ENCODE results near the gene MAGI2. TPM values are rescaled to one million over a fixed set of nuclear protein-coding genes. Genes with fewer than 3 reads are reported as not detected.

MAGI2 gene
- total RNA-seq, 6 experiments from 2014 or later = 1.2 to 4.0 (median 2.4) TPM

DNA sequence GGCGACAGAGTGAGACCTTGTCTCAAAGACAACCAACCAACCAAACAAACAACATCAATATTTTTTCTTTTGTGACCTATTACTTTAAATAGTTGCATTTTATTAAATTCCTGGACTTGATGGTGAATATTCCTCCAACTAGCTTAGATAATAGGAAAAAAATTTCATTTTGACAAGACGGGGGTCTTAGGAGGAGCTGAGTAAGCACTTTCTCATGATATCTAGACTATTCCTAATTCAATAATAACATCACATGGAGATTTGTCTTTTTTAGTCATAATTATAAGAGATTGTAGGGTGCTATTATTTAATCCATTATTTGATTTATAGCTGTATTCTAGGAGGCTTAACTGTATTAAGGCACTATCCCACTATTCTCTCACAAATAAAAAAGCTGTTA lies 952.4 kb downstream of the MAGI2 start:
- no peaks in the 10 kb centered on the region for H3K4me1 ChIP-seq
- no peak for TF ChIP-seq POLR2A (IDR thresholded peaks at IDR 0.05)
- TF ChIP-seq, protein P1, sequence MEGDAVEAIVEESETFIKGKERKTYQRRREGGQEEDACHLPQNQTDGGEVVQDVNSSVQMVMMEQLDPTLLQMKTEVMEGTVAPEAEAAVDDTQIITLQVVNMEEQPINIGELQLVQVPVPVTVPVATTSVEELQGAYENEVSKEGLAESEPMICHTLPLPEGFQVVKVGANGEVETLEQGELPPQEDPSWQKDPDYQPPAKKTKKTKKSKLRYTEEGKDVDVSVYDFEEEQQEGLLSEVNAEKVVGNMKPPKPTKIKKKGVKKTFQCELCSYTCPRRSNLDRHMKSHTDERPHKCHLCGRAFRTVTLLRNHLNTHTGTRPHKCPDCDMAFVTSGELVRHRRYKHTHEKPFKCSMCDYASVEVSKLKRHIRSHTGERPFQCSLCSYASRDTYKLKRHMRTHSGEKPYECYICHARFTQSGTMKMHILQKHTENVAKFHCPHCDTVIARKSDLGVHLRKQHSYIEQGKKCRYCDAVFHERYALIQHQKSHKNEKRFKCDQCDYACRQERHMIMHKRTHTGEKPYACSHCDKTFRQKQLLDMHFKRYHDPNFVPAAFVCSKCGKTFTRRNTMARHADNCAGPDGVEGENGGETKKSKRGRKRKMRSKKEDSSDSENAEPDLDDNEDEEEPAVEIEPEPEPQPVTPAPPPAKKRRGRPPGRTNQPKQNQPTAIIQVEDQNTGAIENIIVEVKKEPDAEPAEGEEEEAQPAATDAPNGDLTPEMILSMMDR (IDR thresholded peaks at IDR 0.05) = no peak
- no peaks in the 10 kb centered on the region for H3K9me3 ChIP-seq
- H3K4me3 ChIP-seq = no peak overlapping the region
- WGBS (ENCODE audit: insufficient coverage, low coverage, low lambda C conversion rate, missing lambda C conversion rate) = 69% methylated on average over 2 of the region's 2 CpGs
- DNase-seq (no peak), ATAC-seq (no peak)
- H3K36me3 ChIP-seq = no peaks in the 10 kb centered on the region
- H3K27me3 ChIP-seq = no peaks in the 10 kb centered on the region
- intact Hi-C loops (cut with DNase I) = no loop called here
- no peak overlapping the region for H3K27ac ChIP-seq

DNA sequence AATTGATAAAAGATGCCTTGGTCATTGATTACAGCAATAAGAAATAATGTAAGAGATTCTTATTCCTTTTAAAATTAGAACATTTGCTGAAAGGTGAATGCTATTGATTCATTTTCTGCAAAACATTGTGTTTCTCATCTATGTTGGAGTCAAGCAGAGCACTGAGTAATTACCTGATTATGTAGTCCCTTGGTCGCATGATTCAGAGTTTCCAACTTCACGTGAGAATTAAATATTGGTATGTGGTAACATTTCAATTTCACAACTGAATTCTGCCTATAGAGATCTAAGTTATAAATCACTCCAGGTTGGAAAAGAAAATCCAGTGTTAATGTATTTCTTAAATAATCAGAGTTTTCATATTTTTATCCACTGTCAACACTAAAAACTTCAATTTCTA lies 953.5 kb downstream of the MAGI2 start:
- H3K4me1 ChIP-seq = no peaks in the 10 kb centered on the region
- DNase-seq (no peak), ATAC-seq (no peak)
- no peak for TF ChIP-seq POLR2A (IDR thresholded peaks at IDR 0.05)
- TF ChIP-seq, protein P1 (IDR thresholded peaks at IDR 0.05) = no peak
- 77% methylated on average over 2 of the region's 2 CpGs for WGBS (ENCODE audit: insufficient coverage, low coverage, low lambda C conversion rate, missing lambda C conversion rate)
- H3K27me3 ChIP-seq = no peaks in the 10 kb centered on the region
- intact Hi-C loops (cut with DNase I) = no loop called here
- H3K36me3 ChIP-seq = no peaks in the 10 kb centered on the region
- no peaks in the 10 kb centered on the region for H3K9me3 ChIP-seq
- no peak overlapping the region for H3K27ac ChIP-seq
- H3K4me3 ChIP-seq = no peak overlapping the region

DNA sequence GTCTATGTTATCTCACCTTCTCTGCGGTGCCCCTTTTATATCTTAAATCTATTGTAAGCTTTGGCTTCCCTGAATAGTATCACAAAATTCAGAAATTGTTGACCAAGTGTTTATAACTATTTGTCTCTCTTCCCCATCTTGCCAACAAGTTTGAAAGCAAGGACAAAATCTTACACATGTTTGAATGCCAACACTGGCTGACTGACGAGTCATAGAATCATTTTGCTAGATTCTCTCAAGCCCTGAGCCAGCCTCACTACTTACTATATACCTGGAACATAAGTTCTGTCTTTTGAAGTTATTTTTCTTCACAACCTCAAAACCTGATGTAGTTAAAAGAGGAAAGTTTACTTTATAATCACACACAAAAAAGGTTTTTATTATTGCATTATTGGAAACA lies 954.2 kb downstream of the MAGI2 start:
- no peak for TF ChIP-seq POLR2A (IDR thresholded peaks at IDR 0.05)
- TF ChIP-seq, protein P1 (IDR thresholded peaks at IDR 0.05) = no peak
- DNase-seq (no peak), ATAC-seq (no peak)
- Histone ChIP-seq H3K27ac (no peak overlapping the region), H3K9me3 (no peaks in the 10 kb centered on the region), H3K4me3 (no peak overlapping the region), H3K36me3 (no peaks in the 10 kb centered on the region), H3K4me1 (no peaks in the 10 kb centered on the region), H3K27me3 (no peaks in the 10 kb centered on the region)
- intact Hi-C loops (cut with DNase I) = no loop called here
- 72% methylated on average over 2 of the region's 2 CpGs for WGBS (ENCODE audit: insufficient coverage, low coverage, low lambda C conversion rate, missing lambda C conversion rate)

DNA sequence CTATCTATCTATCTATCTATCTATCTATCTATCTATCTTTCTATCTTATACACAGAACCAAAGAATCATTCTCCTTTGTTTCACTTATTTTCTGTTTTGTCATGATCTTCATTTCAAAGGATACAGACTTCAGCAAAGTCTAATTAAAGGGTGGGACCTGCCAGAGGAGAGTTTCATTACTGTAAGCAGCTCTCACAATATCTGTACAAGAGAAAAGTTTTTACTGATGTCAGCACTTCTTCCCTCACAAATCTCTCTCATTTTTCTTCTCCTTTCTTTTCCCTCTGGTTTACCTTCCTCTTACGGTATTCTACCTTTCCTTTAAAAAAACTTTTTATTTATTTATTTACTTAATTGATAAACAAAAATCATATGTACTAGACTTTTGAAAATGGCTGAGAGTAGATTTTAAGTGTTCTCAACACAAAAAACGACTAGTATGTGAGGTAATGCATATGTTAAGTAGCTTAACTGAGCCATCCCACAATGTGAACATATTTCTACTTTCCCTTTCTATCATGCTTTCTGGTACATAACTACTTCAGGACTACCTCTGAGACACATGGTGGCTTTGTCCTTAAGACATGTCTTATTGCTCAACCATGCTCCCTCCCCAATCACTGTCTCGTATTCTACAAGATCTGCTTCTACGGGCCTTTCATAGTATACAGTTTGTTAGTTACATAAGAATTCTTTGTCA lies 955.6 kb downstream of the MAGI2 start:
- no peak for ATAC-seq
- no peak for TF ChIP-seq POLR2A (IDR thresholded peaks at IDR 0.05)
- TF ChIP-seq, protein P1 (IDR thresholded peaks at IDR 0.05) = no peak
- no peak for DNase-seq
- no peaks in the 10 kb centered on the region for H3K9me3 ChIP-seq
- H3K4me1 ChIP-seq = no peaks in the 10 kb centered on the region
- intact Hi-C loops (cut with DNase I) = no loop called here
- H3K27ac ChIP-seq = no peak overlapping the region
- no peaks in the 10 kb centered on the region for H3K36me3 ChIP-seq
- 67% methylated on average over 4 of the region's 4 CpGs for WGBS (ENCODE audit: insufficient coverage, low coverage, low lambda C conversion rate, missing lambda C conversion rate)
- no peak overlapping the region for H3K4me3 ChIP-seq
- no peaks in the 10 kb centered on the region for H3K27me3 ChIP-seq
